Rectal smooth muscle tissue (tissue), 1 donor: ENCODE data around the gene LCN6.

Source experiments
- H3K27ac ChIP-seq: one replicate; pipeline ENCODE4 v1.7.0; 2013; ENCODE audit warnings: low read depth, low read length, inconsistent platforms
- H3K27me3 ChIP-seq: one replicate; pipeline ENCODE4 v1.7.0; 2013; ENCODE audit warnings: low read length; ENCODE audit not compliant: control insufficient read depth, insufficient read depth
- H3K36me3 ChIP-seq: one replicate; pipeline ENCODE4 v1.7.0; 2013; ENCODE audit warnings: low read length; ENCODE audit not compliant: control insufficient read depth, insufficient read depth
- H3K4me1 ChIP-seq: one replicate; pipeline ENCODE4 v1.7.0; 2013; ENCODE audit warnings: low read length; ENCODE audit not compliant: control insufficient read depth, insufficient read depth
- H3K4me3 ChIP-seq: one replicate; pipeline ENCODE4 v1.7.0; 2013; ENCODE audit warnings: low read length
- H3K9ac ChIP-seq: one replicate; pipeline ENCODE4 v1.7.0; 2013; ENCODE audit warnings: low read length

Gene LCN6

GRCh38 chr9:136732444-136733178 lies 15.7 kb downstream of the LCN6 start:
- no peaks in the 10 kb centered on the region for H3K36me3 ChIP-seq
- H3K27ac ChIP-seq = no peak overlapping the region
- H3K27me3 ChIP-seq = no peaks in the 10 kb centered on the region
- no peak overlapping the region for H3K4me3 ChIP-seq
- no peak overlapping the region for H3K9ac ChIP-seq
- H3K4me1 ChIP-seq = peaks cover 3% of the 10 kb centered on the region

- no peak overlapping the region for H3K4me3 ChIP-seq
- no peak overlapping the region for H3K9ac ChIP-seq
- H3K36me3 ChIP-seq = peaks cover 15% of the 10 kb centered on the region
- no peaks in the 10 kb centered on the region for H3K27me3 ChIP-seq
- no peak overlapping the region for H3K27ac ChIP-seq
- peaks cover 11% of the 10 kb centered on the region for H3K4me1 ChIP-seq
Observed at GRCh38 chr9:136729926-136730325, 18.4 kb downstream of the LCN6 start.

DNA sequence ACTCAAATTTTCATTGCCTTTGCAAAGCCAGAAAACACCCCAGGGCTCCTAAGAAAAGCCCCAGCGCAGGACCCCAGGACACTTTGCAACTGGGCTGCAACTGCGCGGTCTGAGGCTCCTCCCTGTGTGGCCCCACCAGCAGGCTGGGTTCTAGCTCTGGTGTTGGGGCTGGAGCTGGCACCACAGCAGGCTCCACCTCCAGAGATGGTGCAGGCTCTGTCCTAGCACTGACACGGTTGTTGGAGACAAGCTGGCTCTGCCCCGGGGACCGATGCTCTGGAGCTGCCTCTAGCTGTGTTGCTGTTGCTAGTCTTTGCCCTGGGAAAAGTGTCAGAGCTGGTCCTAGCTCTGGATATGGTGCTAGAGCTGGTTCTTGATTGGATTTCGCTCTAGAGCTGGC lies 19.2 kb downstream of the LCN6 start:
- H3K4me3 ChIP-seq = peak overlapping the region; percentile 86

DNA sequence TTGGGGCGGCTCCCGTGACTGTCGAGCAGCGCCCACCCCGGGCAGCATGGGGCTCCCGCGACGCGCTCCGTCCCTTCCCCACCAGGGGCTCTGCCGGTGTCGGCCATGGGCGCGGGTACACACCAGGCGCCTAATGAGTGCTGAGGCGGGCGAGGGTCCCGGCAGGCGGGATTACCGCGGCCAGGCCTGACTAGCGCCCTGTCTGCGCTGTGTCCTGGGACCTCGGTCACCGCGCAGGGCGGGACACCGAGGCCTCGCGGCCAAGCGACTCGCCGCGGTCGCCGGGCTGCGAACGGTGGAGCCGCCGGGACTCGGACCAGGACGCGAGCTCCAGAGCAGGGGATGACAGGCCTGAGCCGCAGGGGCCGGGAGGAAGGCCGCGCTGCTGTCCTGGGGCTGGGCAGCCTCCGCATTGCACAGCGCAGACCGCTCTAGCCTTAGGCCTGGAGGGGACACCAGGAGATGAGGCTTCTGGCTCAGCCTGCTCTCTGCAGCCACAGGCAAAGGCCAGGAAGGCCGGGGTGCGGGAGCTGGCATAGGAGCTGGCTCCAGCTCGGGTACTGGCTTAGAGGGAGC lies 19.7 kb downstream of the LCN6 start:
- peak overlapping the region; percentile 41 for H3K9ac ChIP-seq
- H3K27me3 ChIP-seq = no peaks in the 10 kb centered on the region
- no peak overlapping the region for H3K27ac ChIP-seq
- H3K4me1 ChIP-seq = peaks cover 11% of the 10 kb centered on the region
- H3K4me3 ChIP-seq = peak overlapping the region; percentile 86
- H3K36me3 ChIP-seq = peaks cover 25% of the 10 kb centered on the region

More for the DNA sequence above, 19.2 kb downstream of the LCN6 start:
- Histone ChIP-seq H3K36me3 (peaks cover 20% of the 10 kb centered on the region), H3K4me1 (peaks cover 11% of the 10 kb centered on the region), H3K27ac (no peak overlapping the region), H3K9ac (no peak overlapping the region), H3K27me3 (no peaks in the 10 kb centered on the region)

DNA sequence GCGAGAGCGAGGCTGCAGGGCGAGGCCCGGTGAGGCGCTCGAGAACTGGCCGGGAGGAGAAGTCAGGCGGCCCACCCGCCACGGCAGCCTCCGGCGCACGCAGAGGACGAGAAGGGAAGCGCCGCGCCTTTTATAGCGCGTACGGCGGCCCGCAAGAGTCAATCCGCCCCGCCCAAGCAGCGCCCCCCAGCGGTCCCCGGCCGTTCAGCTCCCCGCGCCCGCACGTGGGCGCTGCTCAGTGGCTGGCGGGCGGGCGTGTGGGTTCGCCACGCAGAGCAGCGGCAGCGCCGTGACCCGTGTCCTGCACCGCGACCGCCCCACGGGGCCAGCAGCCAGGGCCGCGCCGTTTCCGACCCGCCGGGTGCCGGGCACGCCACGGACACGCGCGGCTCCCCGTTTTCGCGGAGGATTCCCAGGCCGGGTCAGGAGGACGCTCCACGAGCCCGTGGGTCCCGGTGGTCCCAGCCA lies 20.2 kb downstream of the LCN6 start:
- H3K9ac ChIP-seq = peak overlapping the region; percentile 68
- peak overlapping the region; percentile 63 for H3K27ac ChIP-seq
- H3K27me3 ChIP-seq = no peaks in the 10 kb centered on the region
- peak overlapping the region; percentile 91 for H3K4me3 ChIP-seq
- peaks cover 29% of the 10 kb centered on the region for H3K36me3 ChIP-seq
- peaks cover 11% of the 10 kb centered on the region for H3K4me1 ChIP-seq

DNA sequence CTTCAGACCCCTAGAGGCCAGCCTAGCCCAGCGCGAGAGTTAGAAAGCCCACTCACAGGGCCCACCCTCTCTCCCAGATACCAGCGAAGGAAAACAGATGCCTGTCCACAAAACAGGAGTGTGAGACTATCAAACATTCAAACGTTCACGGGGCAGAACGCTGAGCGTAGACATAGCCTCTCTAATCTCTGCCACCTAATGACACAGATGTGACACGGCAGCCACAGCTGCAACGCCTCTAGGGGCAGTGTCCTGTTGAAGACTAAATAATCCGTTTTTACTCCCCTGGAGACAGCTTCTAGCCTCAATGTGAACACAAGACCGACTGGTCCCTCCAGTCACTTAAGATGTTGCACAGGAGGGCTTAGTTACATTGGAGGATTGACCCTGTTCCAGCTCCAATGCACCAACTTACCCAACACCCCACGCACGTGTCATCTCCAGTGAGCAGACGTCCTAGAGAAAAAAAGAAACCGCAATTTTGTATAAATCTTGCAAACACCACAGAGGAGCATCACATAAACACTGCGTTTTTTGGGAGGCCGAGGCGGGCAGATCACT lies 21.6 kb downstream of the LCN6 start:
- Histone ChIP-seq H3K9ac (no peak overlapping the region), H3K27ac (no peak overlapping the region), H3K4me3 (peak overlapping the region; percentile 91), H3K36me3 (peaks cover 37% of the 10 kb centered on the region), H3K4me1 (peaks cover 11% of the 10 kb centered on the region), H3K27me3 (no peaks in the 10 kb centered on the region)

DNA sequence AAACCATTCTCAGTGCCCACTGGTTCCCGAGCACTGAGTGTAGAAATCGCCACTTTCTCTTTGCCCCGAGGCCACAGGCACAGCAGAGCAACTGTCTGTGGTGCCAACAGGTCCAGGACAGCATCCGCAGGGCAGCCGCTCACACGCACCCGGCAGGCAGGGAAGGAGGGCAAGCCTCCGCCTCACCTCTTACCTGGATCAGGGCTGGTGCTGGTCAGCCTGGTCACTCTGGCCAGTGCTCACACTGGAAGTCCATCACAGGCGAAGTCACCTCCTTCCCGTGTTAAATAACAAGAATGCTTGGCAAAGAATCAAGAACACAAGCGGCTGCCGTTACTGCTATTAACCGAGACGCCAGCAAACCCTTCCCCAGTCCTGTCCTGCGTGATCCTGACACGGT lies 22.2 kb downstream of the LCN6 start:
- Histone ChIP-seq H3K27me3 (no peaks in the 10 kb centered on the region), H3K36me3 (peaks cover 37% of the 10 kb centered on the region), H3K4me3 (peak overlapping the region; percentile 91), H3K4me1 (peaks cover 11% of the 10 kb centered on the region), H3K9ac (no peak overlapping the region), H3K27ac (no peak overlapping the region)

DNA sequence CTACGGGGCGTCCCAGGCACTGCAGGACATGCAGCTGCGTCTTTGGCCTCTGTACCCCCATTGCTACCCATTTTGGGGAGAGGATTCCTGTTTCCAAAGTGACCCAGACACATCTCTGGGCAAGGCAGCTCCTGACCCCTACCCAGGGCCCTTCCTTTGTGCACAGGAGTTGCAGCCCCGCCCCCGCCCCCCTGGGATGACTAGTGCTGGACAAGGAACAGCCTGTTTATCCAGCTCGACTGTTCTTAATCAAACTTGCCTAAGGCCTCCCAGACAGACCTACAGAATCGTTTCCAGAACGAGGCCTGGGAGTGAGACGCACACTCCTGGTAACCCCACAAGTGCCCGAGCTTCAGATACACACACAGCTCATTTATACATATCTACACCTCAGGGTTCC lies 22.7 kb downstream of the LCN6 start:
- peak overlapping the region; percentile 91 for H3K4me3 ChIP-seq
- H3K36me3 ChIP-seq = peaks cover 37% of the 10 kb centered on the region
- H3K27ac ChIP-seq = no peak overlapping the region
- H3K4me1 ChIP-seq = peaks cover 14% of the 10 kb centered on the region
- H3K9ac ChIP-seq = no peak overlapping the region
- H3K27me3 ChIP-seq = no peaks in the 10 kb centered on the region

GRCh38 chr9:136724772-136725171 lies 23.6 kb downstream of the LCN6 start:
- Histone ChIP-seq H3K9ac (no peak overlapping the region), H3K4me1 (peaks cover 14% of the 10 kb centered on the region), H3K27me3 (no peaks in the 10 kb centered on the region), H3K4me3 (no peak overlapping the region), H3K36me3 (peaks cover 37% of the 10 kb centered on the region), H3K27ac (no peak overlapping the region)

DNA sequence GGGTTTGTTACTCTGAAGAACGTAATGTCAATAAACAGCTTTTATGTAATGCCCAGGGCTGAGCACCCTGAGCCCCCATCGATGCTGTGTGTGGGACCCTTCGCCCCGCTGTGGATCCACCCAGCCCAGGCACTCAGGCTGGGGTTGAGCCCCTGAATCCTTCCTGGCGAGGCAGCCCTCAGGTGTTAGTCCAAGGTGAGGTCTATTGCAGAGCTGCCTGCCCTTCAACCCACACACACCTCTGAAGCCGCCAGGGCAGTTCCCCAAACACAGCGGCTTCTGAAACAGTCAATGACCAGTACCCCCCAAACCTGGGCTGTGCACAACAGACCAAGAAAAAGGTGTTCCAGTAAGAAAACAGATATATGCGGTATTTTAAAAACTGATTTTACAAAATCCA lies 24.3 kb downstream of the LCN6 start:
- Histone ChIP-seq H3K27ac (no peak overlapping the region), H3K4me3 (no peak overlapping the region), H3K4me1 (peaks cover 14% of the 10 kb centered on the region), H3K27me3 (no peaks in the 10 kb centered on the region), H3K36me3 (peaks cover 37% of the 10 kb centered on the region), H3K9ac (no peak overlapping the region)

- peaks cover 11% of the 10 kb centered on the region for H3K4me1 ChIP-seq
- H3K4me3 ChIP-seq = no peak overlapping the region
Observed at GRCh38 chr9:136723362-136723976, 24.9 kb downstream of the LCN6 start.

GRCh38 chr9:136722969-136723356 lies 25.4 kb downstream of the LCN6 start:
- peaks cover 37% of the 10 kb centered on the region for H3K36me3 ChIP-seq
- no peak overlapping the region for H3K27ac ChIP-seq

More at GRCh38 chr9:136723362-136723976, 24.9 kb downstream of the LCN6 start:
- Histone ChIP-seq H3K9ac (no peak overlapping the region), H3K27ac (no peak overlapping the region), H3K27me3 (no peaks in the 10 kb centered on the region), H3K36me3 (peaks cover 37% of the 10 kb centered on the region)

More at GRCh38 chr9:136722969-136723356, 25.4 kb downstream of the LCN6 start:
- Histone ChIP-seq H3K4me1 (peaks cover 11% of the 10 kb centered on the region), H3K9ac (no peak overlapping the region), H3K4me3 (no peak overlapping the region), H3K27me3 (no peaks in the 10 kb centered on the region)
